Femur (tissue), 1 donor: Measurements from ENCODE around the gene CLCN4.

Source experiments
- DNase-seq: peaks from one replicate; pipeline ENCODE4 v3.0.0-alpha.2; 2017

The CLCN4 gene

GRCh38 chrX:10246297-10246696 is 89.5 kb downstream of the CLCN4 start:
- DNase-seq, result no peak

GRCh38 chrX:10246846-10247245 is 90.1 kb downstream of the CLCN4 start:
- DNase-seq, result no peak

GRCh38 chrX:10254739-10255138 is 98.0 kb downstream of the CLCN4 start:
- no peak for DNase-seq

GRCh38 chrX:10259716-10260115 is 102.9 kb downstream of the CLCN4 start:
- DNase-seq, result no peak

- no peak for DNase-seq
Measured at GRCh38 chrX:10265775-10266174, 109.0 kb downstream of the CLCN4 start.

- no peak for DNase-seq
Measured at GRCh38 chrX:10278716-10279115, 121.9 kb downstream of the CLCN4 start.

GRCh38 chrX:10280071-10280470 is 123.3 kb downstream of the CLCN4 start:
- DNase-seq, result no peak

GRCh38 chrX:10282490-10282889 is 125.7 kb downstream of the CLCN4 start:
- DNase-seq, result no peak

- DNase-seq, result no peak
Measured at GRCh38 chrX:10286195-10286594, 129.4 kb downstream of the CLCN4 start.
